Gastroesophageal sphincter (tissue), 2 donors: ENCODE measurements around the gene CDH23.

Experiments used
- EP300 ChIP-seq: sonication (generic); formaldehyde crosslinking; IDR thresholded peaks from one replicate; pipeline ENCODE4 v1.6.1; 2017; ENCODE audit warnings: antibody characterized with exemption, mild to moderate bottlenecking
- POLR2A ChIP-seq, 2 donors: fragments of 450-650 bp; IDR thresholded peaks; one replicate each; pipeline ENCODE4 v1.6.1; 2017; ENCODE audit warnings: antibody characterized with exemption in 2 of 2, mild to moderate bottlenecking in 2 of 2, moderate library complexity in 1 of 2

DNA sequence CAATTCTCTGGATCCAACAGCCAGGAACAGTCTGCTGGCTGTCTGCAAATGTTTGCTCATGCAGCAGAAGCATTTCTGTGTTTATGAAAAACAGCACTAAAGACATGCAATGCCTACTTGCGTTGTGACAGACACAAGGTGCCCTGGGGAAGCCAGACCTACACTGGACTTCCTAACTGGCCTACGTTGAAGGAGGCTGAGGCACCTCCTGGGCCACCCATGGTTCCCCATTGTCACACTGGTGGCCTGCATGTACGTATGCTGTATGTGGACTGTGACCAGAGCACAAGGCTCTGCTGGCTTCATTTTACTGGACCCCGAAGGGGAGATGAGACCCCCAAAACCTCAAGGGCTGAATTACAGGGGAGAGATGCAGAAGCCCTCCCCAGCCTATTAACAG lies 426.6 kb downstream of the CDH23 start:
- TF ChIP-seq EP300 (no peak), POLR2A (IDR thresholded peaks at IDR 0.05) (no peak)
